G401 (cell line): ENCODE results near the gene ITPRID1. TPM values are rescaled to one million over a fixed set of nuclear protein-coding genes. Genes with fewer than 3 reads are reported as not detected.
"Not testable (repeated sequence)": the region's sequence is repeated elsewhere in the genome, so short reads cannot be mapped to it uniquely, and the experiment has no call there.

ENCODE experiments used
- DNase-seq: peaks from one replicate; pipeline ENCODE4 v3.0.0-alpha.2; 2015; ENCODE audit warnings: low spot score
- in situ Hi-C: cut with HindIII; loops from 2 replicates; pipeline ENCODE4 v1.10.0; 2016; ENCODE audit warnings: low sequenced_read_pairs, mixed read lengths
- total RNA-seq: library from RNA; depleted of rRNA; stranded (reverse); fragments of >200 nt; shearing (Covaris generic); gene quantifications from 2 replicates; pipeline ENCODE4 v1.2.3, GENCODE V29; 2014; rRNA removed

ITPRID1 gene
- not detected in 2 replicates for total RNA-seq

- in situ Hi-C loops, result no loop called here
- DNase-seq, result no peak
Measured at GRCh38 chr7:31513790-31514189, at the start of gene ITPRID1. TSS of gene ITPRID1 (plus strand) at chr7:31514090. CDS start at chr7:31553025, 38,935 bp downstream.

GRCh38 chr7:31464601-31465000, 49.3 kb upstream of the ITPRID1 start:
- in situ Hi-C loops, result no loop called here
- no peak for DNase-seq

- in situ Hi-C loops, result no loop called here
Measured at GRCh38 chr7:31465285-31465684, 48.6 kb upstream of the ITPRID1 start.

GRCh38 chr7:31466036-31466435, 47.9 kb upstream of the ITPRID1 start:
- no peak for DNase-seq
- in situ Hi-C loops, result no loop called here

More at GRCh38 chr7:31465285-31465684, 48.6 kb upstream of the ITPRID1 start:
- no peak for DNase-seq

- in situ Hi-C loops, DNase-seq: not testable (repeated sequence)
Measured at GRCh38 chr7:31470883-31471282, 43.0 kb upstream of the ITPRID1 start.

- DNase-seq, result no peak
- in situ Hi-C loops, result no loop called here
Measured at GRCh38 chr7:31475368-31475767, 38.5 kb upstream of the ITPRID1 start.

GRCh38 chr7:31476073-31476745, 37.7 kb upstream of the ITPRID1 start:
- in situ Hi-C loops, result no loop called here
- no peak for DNase-seq

GRCh38 chr7:31476941-31477677, 36.8 kb upstream of the ITPRID1 start:
- DNase-seq, result no peak
- in situ Hi-C loops, result no loop called here

GRCh38 chr7:31478018-31478417, 35.9 kb upstream of the ITPRID1 start:
- DNase-seq, result no peak
- in situ Hi-C loops, result no loop called here

GRCh38 chr7:31478721-31479120, 35.2 kb upstream of the ITPRID1 start:
- in situ Hi-C loops, result no loop called here
- no peak for DNase-seq

GRCh38 chr7:31487071-31487470, 26.8 kb upstream of the ITPRID1 start:
- in situ Hi-C loops, result no loop called here

GRCh38 chr7:31487476-31487875, 26.4 kb upstream of the ITPRID1 start:
- in situ Hi-C loops, result no loop called here
- DNase-seq, result no peak

More at GRCh38 chr7:31487071-31487470, 26.8 kb upstream of the ITPRID1 start:
- DNase-seq, result no peak

- in situ Hi-C loops, result no loop called here
- peak; percentile 17 for DNase-seq
Measured at GRCh38 chr7:31488562-31489203, 25.2 kb upstream of the ITPRID1 start.

GRCh38 chr7:31490796-31491314, 23.0 kb upstream of the ITPRID1 start:
- in situ Hi-C loops, result no loop called here
- DNase-seq, result no peak

GRCh38 chr7:31492086-31492485, 21.8 kb upstream of the ITPRID1 start:
- no peak for DNase-seq
- in situ Hi-C loops, result no loop called here

- in situ Hi-C loops, result no loop called here
- DNase-seq, result no peak
Measured at GRCh38 chr7:31493714-31494181, 20.1 kb upstream of the ITPRID1 start.

GRCh38 chr7:31494421-31494820, 19.5 kb upstream of the ITPRID1 start:
- DNase-seq, result no peak
- in situ Hi-C loops, result no loop called here

GRCh38 chr7:31495653-31496052, 18.2 kb upstream of the ITPRID1 start:
- no peak for DNase-seq
- in situ Hi-C loops, result no loop called here

- in situ Hi-C loops, result no loop called here
- DNase-seq, result no peak
Measured at GRCh38 chr7:31497516-31497915, 16.4 kb upstream of the ITPRID1 start.

GRCh38 chr7:31500656-31501055, 13.2 kb upstream of the ITPRID1 start:
- DNase-seq, result no peak
- in situ Hi-C loops, result no loop called here
